ENCODE measurements around the gene BMP2. TPM values are rescaled to one million over a fixed set of nuclear protein-coding genes. Genes with fewer than 3 reads are reported as not detected.

Gene BMP2
- total RNA-seq, 1 donor from 2014 or later = 9.2 TPM

DNA sequence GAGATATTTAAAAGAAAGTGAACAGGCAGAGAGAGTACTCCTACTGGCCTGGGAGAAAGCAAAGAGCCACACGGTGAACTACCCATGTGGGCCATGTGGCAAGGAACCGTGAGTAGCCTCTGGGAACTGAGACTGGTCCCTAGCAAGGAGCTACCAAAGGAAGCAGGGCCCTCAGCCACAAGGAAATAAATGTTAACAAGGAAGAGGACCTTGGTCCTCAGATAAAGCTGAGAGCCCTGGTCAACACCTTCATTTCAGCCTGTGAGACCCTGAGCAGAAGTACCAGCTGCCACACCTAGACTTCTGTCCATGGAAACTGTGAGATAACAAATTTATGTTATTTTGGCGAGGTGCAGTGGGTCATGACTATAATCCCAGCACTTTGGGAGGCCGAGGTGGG lies 25.3 kb downstream of the BMP2 start:
- Histone ChIP-seq H4K20me1 (ENCODE audit: insufficient read depth, low read length) (no peaks in the 10 kb centered on the region), H3K9ac (ENCODE audit: low read length) (no peak overlapping the region), H3K27me3 (ENCODE audit: insufficient read depth, low read length) (peaks cover 7% of the 10 kb centered on the region), H3K4me1 (ENCODE audit: insufficient read depth, low read length) (no peaks in the 10 kb centered on the region), H3K79me2 (ENCODE audit: insufficient read depth, low read length) (no peaks in the 10 kb centered on the region), H3K36me3 (ENCODE audit: insufficient read depth, low read length) (no peaks in the 10 kb centered on the region), H3K27ac (ENCODE audit: low read depth, low read length) (no peak overlapping the region), H3K4me3 (ENCODE audit: insufficient read depth, low read depth, low read length) (no peak overlapping the region), H3K9me3 (ENCODE audit: insufficient read depth, low read depth, low read length) (no peaks in the 10 kb centered on the region), H3K4me2 (ENCODE audit: low read length) (no peak overlapping the region), H2AFZ (ENCODE audit: low read depth, low read length) (no peak overlapping the region)
- no peaks in the 10 kb centered on the region for H3K9me3 Mint-ChIP-seq (ENCODE audit: unreplicated experiment)
- H3K4me3 Mint-ChIP-seq (ENCODE audit: unreplicated experiment) = no peak overlapping the region
- H3K27me3 Mint-ChIP-seq (ENCODE audit: low read depth, unreplicated experiment) = peaks cover 3% of the 10 kb centered on the region
- FAIRE-seq = no peak
- TF ChIP-seq, protein P1, sequence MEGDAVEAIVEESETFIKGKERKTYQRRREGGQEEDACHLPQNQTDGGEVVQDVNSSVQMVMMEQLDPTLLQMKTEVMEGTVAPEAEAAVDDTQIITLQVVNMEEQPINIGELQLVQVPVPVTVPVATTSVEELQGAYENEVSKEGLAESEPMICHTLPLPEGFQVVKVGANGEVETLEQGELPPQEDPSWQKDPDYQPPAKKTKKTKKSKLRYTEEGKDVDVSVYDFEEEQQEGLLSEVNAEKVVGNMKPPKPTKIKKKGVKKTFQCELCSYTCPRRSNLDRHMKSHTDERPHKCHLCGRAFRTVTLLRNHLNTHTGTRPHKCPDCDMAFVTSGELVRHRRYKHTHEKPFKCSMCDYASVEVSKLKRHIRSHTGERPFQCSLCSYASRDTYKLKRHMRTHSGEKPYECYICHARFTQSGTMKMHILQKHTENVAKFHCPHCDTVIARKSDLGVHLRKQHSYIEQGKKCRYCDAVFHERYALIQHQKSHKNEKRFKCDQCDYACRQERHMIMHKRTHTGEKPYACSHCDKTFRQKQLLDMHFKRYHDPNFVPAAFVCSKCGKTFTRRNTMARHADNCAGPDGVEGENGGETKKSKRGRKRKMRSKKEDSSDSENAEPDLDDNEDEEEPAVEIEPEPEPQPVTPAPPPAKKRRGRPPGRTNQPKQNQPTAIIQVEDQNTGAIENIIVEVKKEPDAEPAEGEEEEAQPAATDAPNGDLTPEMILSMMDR (IDR thresholded peaks at IDR 0.05; ENCODE audit: insufficient read depth, low read depth, low read length) = no peak
- TF ChIP-seq EZH2 (IDR thresholded peaks at IDR 0.05; ENCODE audit: insufficient read depth, low read length) = no peak
- no peaks in the 10 kb centered on the region for H3K4me1 Mint-ChIP-seq (ENCODE audit: low read depth, unreplicated experiment)
- no peaks in the 10 kb centered on the region for H3K36me3 Mint-ChIP-seq (ENCODE audit: low read depth, unreplicated experiment)
- DNase-seq (ENCODE audit: low read depth) = no peak
- no peak overlapping the region for H3K27ac Mint-ChIP-seq (ENCODE audit: unreplicated experiment)

DNA sequence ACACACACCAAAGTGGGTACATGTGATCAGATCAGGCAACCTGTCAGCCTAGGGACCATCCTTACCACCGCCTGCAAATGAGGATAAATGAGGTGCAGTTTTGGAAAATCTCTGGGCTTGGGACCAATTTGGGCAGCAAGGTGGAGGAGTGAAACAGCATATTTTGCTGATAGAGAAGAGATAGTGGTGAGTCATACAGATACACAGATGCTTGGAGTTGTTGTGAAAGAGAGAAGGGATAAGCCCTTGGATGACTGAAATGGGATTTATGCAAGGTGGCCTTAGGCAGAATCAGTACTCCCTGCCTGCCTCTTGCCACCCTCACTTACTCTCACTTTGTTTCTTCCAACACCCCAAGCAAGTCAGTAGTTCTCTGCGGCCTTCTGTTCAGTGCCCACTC lies 34.7 kb downstream of the BMP2 start:
- no peaks in the 10 kb centered on the region for H3K9me3 ChIP-seq (ENCODE audit: insufficient read depth, low read depth, low read length)
- no peak overlapping the region for H3K4me3 ChIP-seq (ENCODE audit: insufficient read depth, low read depth, low read length)
- no peaks in the 10 kb centered on the region for H3K4me1 ChIP-seq (ENCODE audit: insufficient read depth, low read length)
- no peak overlapping the region for H3K4me2 ChIP-seq (ENCODE audit: low read length)
- H2AFZ ChIP-seq (ENCODE audit: low read depth, low read length) = no peak overlapping the region
- no peaks in the 10 kb centered on the region for H3K79me2 ChIP-seq (ENCODE audit: insufficient read depth, low read length)
- H3K9ac ChIP-seq (ENCODE audit: low read length) = no peak overlapping the region
- no peaks in the 10 kb centered on the region for H3K36me3 ChIP-seq (ENCODE audit: insufficient read depth, low read length)
- Mint-ChIP-seq H3K4me1 (ENCODE audit: low read depth, unreplicated experiment) (no peaks in the 10 kb centered on the region), H3K9me3 (ENCODE audit: unreplicated experiment) (peaks cover 2% of the 10 kb centered on the region), H3K4me3 (ENCODE audit: unreplicated experiment) (no peak overlapping the region), H3K36me3 (ENCODE audit: low read depth, unreplicated experiment) (no peaks in the 10 kb centered on the region), H3K27me3 (ENCODE audit: low read depth, unreplicated experiment) (no peaks in the 10 kb centered on the region), H3K27ac (ENCODE audit: unreplicated experiment) (no peak overlapping the region)
- FAIRE-seq = no peak
- no peaks in the 10 kb centered on the region for H3K27me3 ChIP-seq (ENCODE audit: insufficient read depth, low read length)
- no peak for DNase-seq (ENCODE audit: low read depth)
- TF ChIP-seq, protein P1 (IDR thresholded peaks at IDR 0.05; ENCODE audit: insufficient read depth, low read depth, low read length) = no peak
- no peak for TF ChIP-seq EZH2 (IDR thresholded peaks at IDR 0.05; ENCODE audit: insufficient read depth, low read length)
- no peaks in the 10 kb centered on the region for H4K20me1 ChIP-seq (ENCODE audit: insufficient read depth, low read length)
- no peak overlapping the region for H3K27ac ChIP-seq (ENCODE audit: low read depth, low read length)

DNA sequence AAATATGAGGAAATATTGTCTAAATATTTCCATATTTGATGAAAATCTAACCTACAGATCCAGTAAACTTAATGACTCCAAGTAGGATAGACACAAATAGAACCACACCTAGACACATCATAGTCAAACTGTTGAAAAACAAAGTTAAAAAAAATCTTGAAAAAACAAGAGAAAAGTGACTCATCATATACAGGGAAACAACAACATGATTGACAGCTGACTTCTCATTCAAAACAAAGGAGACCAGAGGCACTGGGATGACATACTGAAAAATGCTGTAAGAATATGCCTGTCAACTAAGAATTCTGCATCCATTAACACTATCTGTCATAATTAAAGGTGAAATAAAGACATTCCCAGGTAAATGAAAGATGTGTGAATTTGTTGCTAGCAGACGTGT lies 38.8 kb downstream of the BMP2 start:
- Histone ChIP-seq H2AFZ (ENCODE audit: low read depth, low read length) (no peak overlapping the region), H3K4me1 (ENCODE audit: insufficient read depth, low read length) (no peaks in the 10 kb centered on the region), H3K36me3 (ENCODE audit: insufficient read depth, low read length) (no peaks in the 10 kb centered on the region), H3K27me3 (ENCODE audit: insufficient read depth, low read length) (no peaks in the 10 kb centered on the region), H3K4me3 (ENCODE audit: insufficient read depth, low read depth, low read length) (no peak overlapping the region), H3K9ac (ENCODE audit: low read length) (no peak overlapping the region), H3K4me2 (ENCODE audit: low read length) (no peak overlapping the region), H3K79me2 (ENCODE audit: insufficient read depth, low read length) (no peaks in the 10 kb centered on the region), H4K20me1 (ENCODE audit: insufficient read depth, low read length) (no peaks in the 10 kb centered on the region), H3K27ac (ENCODE audit: low read depth, low read length) (no peak overlapping the region), H3K9me3 (ENCODE audit: insufficient read depth, low read depth, low read length) (no peaks in the 10 kb centered on the region)
- TF ChIP-seq EZH2 (IDR thresholded peaks at IDR 0.05; ENCODE audit: insufficient read depth, low read length) = no peak
- TF ChIP-seq, protein P1 (IDR thresholded peaks at IDR 0.05; ENCODE audit: insufficient read depth, low read depth, low read length) = no peak
- Mint-ChIP-seq H3K27ac (ENCODE audit: unreplicated experiment) (no peak overlapping the region), H3K4me1 (ENCODE audit: low read depth, unreplicated experiment) (no peaks in the 10 kb centered on the region), H3K9me3 (ENCODE audit: unreplicated experiment) (peaks cover 2% of the 10 kb centered on the region), H3K4me3 (ENCODE audit: unreplicated experiment) (no peak overlapping the region), H3K36me3 (ENCODE audit: low read depth, unreplicated experiment) (no peaks in the 10 kb centered on the region), H3K27me3 (ENCODE audit: low read depth, unreplicated experiment) (no peaks in the 10 kb centered on the region)
- FAIRE-seq (no peak), DNase-seq (ENCODE audit: low read depth) (no peak)
